ENCODE measurements around the gene TFPI.
"Not testable (repeated sequence)": the region's sequence is repeated elsewhere in the genome, so short reads cannot be mapped to it uniquely, and the experiment has no call there.

TFPI gene

DNA sequence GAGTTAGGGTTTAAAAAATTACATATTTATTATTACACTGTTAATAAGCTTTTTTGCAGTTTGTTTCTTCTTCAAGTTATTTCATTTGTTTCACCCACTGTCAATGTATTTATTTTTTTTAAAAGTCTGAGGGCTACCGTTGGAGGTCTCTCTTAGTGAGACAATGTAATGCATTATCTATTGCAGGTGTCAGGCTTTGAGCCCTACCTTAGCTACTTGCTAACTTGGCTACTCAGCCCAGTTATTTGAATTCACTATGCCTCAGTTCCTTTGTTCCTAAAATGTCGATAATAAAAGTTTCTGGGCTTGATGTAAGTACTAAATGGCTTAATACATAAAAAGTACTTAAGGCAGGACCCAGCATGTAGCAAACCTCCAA, 458 bp upstream of the TFPI start:
- H3K4me3 ChIP-seq (ENCODE audit: low read depth, low read length) = no peak overlapping the region

DNA sequence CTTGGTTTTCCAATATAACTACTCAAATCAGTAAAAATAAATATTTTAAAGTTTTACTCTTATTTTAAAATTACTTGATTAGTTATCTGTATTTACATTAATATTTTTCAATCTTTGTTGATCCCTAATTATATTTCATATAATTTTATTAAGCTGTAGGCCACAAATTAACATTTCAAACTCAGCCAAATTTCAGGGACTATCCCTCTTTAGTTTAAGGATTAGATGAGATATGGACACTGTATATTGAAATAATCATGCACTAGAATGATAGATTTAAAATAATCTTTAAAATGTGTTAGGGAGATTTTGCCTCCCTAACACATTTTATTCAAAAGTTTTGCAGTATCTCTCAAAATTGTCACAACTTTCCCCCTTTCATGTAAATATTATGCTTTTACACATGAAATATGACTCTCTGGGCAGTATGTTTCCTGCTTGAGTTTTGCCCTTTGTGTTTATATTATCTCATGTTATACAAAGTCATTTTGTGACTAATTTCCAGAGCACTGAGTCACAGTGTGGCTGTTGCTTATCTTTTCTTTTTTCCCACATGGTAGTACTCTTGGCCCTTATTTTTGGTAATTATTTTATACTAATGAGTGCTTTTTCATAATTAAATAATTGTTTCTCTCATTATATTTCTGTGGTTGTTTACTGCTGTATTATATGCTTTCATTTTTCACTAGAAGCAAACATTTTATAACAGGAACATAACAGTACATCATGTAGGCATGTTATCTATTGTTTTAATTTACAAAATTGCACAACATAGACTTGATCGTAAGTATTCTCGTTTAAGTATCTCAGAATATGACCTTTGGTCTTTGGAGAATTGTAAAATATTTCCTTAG, 1.2 kb downstream of the TFPI start:
- no peak overlapping the region for H3K4me3 ChIP-seq (ENCODE audit: low read depth, low read length)

DNA sequence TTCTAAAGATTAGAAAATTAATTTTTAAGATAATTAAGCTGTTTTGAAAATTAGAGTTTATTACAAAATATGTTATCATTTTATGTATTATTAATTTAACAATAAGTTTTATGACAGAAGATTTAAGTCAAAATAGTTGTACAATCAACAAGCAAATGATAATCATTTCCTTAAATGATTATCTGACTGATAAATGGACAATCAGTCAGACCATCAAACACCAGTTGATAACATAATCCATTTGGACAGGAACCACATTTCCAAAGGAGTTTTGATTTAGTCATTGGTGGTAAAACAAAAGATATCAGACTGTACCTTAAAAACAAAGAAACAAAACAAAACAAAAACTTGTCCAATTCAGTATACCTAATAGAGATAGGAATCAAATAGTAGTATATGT, 1.9 kb downstream of the TFPI start:
- no peak overlapping the region for H3K4me3 ChIP-seq (ENCODE audit: low read depth, low read length)

DNA sequence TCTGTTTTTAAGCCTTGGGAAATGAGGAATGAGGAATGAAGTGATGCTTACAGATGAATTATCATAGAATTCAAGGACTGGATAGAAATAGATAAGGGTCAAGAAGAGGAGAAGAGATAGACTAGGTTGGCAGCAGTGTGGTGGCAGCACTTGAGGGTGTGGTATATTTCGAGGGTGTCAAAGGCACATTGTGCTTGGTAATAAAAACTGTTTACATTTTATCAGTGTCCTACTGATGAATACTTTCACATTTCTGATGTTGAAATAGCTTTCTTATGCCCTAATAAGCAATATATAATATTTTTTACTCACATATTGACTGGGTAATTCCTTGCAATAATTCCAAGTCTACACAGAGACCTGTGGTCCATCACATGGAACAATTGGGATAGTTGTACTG, 3.4 kb downstream of the TFPI start:
- H3K4me3 ChIP-seq (ENCODE audit: low read depth, low read length) = no peak overlapping the region

DNA sequence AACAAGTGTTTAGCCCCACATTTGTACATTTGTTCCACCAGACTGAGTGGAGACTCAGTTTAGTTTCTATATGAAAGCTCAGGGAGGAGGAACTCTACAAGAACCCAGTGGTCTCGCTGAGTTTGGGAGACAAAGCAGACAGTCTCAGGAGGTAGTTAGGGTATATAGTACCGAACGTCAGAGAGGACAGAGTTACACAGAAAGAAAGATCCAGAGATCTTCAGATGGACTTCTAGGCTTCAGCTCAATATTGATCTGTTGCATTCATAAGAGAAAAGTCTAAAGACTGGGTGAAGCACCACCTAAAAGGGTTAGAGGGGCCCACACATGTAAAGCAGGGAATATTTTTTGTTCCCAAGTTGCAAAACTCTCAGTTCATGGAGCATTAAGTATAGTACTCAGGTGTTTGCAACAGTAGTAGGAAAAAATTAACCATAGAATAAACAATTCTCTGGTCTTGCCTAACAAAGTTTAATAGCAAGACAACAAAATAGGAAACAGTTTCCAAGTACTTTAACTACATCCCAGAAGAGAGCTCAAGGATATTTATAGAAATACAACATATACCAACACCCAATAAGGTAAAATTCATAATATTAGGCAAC, 4.2 kb downstream of the TFPI start:
- H3K4me3 ChIP-seq (ENCODE audit: low read depth, low read length) = no peak overlapping the region

DNA sequence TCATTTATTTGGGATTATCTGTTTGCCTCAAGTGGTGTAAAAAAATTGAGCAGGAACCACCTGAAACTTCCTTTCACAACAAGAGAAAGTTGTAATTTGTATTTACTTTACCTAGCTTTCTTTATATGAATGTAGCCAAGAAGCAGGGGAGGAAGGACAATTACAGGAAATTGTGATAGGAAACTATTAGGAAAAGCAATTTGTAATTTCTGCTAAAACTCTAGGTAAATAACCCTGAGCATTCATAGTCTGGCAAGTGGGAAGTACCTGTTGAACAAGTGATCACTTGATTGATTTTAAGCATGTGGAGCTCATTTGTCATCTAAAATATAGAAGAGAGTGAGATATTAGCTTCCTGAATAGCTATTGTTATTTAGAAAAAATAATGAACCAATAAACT, 5.0 kb downstream of the TFPI start:
- H3K4me3 ChIP-seq (ENCODE audit: low read depth, low read length) = no peak overlapping the region

DNA sequence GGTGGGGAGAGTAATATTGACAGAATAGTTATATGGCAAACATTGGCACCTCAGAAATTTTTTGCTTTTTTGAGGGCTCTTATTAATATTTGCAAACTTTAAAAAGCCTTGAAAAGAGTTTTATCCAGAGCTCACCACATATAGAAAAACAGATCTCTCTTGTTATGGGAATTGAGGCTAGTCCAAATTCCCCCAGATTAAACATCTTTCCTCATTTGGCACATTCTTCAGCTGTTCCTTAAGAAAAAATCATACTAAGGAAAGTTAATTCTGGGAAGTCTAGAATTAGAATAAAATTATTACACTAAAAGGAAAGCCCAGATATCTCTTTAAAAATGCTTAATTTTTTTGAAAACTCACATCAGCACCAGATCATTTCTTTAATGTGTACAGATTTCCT, 5.6 kb downstream of the TFPI start:
- H3K4me3 ChIP-seq (ENCODE audit: low read depth, low read length) = no peak overlapping the region

DNA sequence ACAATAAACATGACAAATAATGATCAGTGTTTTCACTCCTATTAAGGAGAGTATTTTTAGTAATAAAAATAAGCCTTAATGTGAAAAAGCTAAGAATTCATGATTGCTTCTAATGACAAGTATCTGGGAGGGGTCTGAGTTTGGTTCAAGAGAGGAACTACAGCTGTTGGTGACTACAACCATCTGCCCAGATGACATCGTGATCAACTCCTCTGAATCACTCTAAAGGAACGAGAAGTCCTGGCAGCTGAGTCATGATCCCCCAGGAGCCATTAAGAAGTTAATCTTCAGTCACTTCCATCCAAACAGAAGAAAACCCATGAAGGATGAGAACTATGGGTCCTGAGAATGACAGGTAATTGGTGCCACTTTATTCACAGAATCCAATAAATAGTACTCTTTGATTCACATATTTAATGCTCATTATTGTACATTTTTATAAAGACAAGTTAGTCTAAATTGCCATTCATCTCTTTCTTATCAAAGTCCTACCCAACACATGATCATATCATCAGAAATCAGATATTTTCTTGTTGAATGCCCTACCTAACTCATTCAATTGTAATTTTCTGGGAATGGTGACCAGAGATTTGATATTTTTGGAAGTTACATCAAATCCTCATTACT, 6.8 kb downstream of the TFPI start:
- H3K4me3 ChIP-seq (ENCODE audit: low read depth, low read length) = no peak overlapping the region

DNA sequence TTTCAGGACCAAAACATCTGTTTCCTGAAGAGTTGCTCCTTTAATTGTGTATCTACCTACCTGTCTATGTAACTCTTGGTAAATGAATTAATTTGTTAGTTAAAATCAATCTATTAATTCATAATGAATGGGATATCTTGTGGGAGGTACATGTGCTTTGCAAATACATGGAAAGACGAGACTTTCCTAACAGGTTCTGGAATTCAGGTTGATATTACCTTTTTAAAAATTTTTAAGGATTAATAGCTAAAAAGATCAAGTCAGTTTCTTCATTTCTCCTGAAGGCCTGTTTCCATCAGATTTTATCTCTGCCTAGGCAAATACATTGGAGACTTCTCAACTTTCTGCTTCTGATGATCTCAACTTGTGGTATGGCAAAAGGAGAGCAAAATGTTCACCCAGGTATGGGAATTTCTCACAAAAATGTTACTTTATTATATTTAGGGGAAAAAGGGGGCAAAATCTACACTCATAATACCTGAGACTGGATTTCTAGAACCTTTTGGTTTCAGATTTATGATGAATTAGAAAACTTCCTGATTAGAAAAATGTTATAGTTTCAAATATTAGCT, 7.4 kb downstream of the TFPI start:
- H3K4me3 ChIP-seq (ENCODE audit: low read depth, low read length) = no peak overlapping the region

DNA sequence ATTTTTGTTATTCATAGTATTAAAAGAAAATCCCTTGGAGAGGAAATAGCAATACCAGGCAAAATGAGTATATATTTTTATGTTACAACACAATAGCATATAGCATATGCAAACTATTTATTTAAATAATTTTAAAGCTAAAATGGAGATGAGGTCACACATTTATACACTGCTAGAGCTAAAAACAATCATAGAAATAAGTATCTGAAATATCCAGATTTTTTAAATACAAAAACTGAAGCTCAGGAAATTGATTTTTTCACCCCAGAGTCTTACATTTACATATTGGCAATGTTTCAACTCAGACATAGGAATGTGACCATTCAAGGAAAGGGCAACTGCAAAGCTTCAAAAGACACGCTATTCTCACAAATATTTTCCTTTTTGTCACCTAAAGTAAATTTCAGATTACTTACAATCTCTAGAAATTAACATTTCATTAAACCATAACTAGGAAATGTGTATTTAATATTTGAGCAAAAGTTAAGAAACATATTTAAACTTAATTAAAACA, 8.9 kb downstream of the TFPI start:
- H3K4me3 ChIP-seq (ENCODE audit: low read depth, low read length) = no peak overlapping the region

DNA sequence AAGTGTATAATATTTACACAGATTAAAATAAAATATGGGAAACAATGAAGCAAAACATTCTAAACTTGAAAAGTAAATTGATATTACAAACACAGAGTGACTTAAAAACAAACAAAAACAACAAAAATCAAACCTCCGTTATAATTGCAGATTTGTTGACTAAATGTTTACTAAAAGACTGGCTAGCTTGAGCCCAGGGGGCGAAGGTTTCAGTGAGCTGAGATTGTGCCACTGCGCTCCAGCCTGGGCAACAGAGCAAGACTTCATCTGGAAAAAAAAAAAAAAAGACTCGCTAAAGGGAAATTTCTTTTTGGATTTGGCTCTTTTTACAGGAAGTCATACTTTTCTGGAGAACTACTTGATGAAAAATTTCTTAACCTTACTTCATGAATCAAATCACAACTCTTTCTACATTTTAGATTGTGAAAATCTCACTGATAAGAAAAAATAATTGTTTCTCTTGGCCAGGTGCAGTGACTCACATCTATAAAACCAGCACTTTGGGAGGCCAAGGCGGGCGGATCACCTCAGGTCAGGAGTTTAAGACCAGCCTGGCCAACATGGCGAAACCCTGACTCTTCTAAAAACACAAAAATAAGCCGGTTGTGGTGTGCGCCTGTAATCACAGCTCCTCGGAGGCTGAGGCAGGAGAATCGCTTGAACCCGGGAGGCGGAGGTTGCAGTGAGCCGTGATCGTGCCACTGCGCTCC, 9.7 kb downstream of the TFPI start:
- H3K4me3 ChIP-seq (ENCODE audit: low read depth, low read length) = no peak overlapping the region

DNA sequence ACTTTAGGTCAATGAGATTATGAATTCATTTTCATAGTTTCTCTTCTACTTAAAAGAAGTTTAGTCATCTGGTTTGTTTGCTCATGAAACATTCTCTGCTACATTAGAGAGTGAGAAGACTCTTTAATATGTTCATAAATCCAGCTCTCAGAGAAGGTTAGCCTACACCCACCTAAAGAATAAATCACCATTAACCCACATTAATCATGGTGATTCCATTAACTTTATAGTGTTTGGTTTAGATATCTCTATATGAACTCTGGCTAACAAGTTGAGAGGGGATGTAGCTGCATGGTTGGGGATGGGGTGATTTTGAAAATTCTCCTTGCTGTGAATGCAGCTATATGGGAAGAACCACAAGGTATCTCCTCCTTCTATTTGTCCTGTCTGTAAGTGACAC, 10.7 kb downstream of the TFPI start:
- H3K4me3 ChIP-seq (ENCODE audit: low read depth, low read length) = no peak overlapping the region

DNA sequence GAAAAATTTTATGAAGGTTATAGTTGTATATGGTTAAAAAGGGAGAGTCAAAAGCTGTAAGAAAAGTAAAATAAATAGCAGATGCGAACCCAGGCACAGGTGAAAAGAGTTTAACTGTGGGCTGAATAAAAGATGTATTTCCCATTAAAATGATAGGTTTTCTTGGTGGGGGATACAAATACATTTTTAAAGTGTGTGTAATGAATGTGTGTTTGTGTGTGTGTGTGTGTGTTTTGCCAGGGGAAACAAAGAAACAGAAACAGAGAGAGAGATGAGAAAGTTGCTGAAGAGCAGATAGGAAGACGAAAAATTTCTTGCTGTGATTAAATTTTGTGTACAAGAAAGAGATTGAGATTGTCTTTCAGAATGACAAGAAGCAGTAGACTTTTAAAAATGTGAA, 12.1 kb downstream of the TFPI start:
- H3K4me3 ChIP-seq (ENCODE audit: low read depth, low read length) = no peak overlapping the region

DNA sequence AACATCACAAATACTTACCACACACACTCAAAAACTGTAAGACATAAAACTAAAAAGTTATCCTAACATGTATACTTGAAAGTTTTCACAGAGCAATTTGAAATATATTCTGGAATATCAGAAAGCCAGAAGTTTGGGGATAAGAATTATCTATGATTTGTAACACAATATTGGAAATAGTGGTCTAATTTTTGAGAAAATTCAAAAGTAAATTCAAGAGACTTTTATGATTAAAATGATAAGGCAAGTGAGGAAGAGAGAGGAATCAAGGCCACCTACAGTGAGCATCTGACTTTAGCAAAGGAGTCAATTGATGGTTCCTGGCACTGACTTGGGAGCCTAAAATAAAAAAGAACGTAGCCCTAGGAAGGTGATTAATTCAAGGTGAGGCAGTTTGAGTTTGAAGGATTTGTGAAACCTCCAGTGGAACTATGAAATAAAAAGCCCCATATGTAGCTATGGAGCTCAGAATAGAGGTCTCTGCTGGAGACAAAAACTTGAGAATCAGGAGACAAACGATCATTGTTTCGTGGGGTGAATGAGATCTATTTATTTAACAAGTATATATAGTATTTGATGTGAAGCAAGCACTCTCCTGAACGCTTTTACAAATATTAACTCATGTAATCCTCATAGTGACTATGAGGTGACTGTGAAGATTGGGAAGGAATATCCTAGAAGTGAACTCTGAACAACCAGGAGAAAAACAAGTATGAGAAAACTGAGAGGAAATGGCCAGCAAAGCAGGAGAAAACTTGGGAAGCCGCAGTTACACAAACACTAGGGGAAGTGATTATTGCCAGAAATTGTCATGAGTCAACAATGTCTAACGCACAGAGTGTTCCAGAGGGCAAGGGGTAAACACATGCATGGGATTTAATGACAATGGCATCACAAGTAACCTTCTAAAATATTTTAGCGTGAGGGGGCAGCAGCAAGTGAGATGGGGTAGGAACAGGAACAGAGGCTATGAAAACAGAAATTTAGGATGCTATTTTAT, 12.8 kb downstream of the TFPI start:
- no peak overlapping the region for H3K4me3 ChIP-seq (ENCODE audit: low read depth, low read length)

DNA sequence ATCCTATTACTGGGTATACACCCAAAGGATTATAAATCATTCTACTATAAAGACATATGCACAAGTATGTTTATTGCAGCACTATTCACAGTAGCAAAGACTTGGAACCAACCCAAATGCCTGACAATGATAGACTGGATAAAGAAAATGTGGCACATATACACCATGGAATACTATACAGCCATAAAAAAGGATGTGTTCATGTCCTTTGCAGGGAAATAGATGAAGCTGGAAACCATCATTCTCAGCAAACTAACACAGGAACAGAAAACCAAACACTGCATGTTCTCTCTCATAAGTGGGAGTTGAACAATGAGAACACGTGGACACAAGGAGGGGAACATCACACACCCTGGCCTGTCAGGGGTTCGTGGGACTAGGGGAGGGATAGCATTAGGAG, 16.0 kb downstream of the TFPI start:
- H3K4me3 ChIP-seq (ENCODE audit: low read depth, low read length) = not testable (repeated sequence)

DNA sequence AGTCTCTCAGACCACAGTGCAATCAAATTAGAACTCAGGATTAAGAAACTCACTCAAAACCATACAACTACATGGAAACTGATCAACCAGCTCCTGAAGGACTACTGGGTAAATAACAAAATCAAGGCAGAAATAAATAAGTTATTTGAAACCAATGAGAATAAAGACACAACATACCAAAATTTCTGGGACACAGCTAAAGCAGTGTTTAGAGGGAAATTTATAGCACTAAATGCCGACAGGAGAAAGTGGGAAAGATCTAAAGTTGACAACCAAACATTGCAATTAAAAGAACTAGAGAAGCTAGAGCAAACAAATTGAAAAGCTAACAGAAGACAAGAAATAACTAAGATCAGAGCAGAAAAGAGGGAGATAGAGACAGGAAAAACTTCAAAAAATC, 18.9 kb downstream of the TFPI start:
- H3K4me3 ChIP-seq (ENCODE audit: low read depth, low read length) = not testable (repeated sequence)

DNA sequence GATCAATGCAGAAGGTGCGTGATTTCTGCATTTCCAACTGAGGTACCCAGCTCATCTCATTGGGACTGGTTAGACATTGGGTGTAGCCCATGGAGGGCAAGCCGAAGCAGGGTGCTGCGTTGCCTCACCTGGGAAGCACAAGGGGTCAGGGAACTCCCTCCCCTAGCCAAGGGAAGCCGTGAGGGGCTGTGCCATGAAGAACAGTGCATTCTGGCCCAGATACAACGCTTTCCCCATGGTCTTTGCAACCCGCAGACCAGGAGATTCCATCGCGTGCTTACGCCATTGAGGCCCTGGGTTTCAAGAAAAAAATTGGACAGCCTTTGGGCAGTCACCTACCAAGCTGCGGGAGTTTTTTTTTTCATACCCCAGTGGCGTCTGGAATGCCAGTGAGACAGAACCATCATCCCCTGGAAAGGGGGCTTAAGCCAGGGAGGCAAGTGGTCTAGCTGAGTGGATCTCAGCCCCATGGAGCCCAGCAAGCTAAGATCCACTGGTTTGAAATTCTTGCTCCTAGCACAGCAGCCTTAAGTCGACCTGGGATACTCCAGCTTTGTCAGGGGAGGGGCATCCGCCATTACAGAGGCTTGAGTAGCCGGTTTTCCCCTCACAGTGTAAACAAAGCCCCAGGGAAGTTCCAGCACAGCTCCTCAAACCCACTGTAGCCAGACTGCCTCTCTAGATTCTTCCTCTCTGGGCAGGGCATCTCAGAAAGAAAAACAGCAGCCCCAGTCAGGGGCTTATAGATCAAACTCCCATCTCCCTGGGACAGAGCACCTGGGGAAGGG, 21.7 kb downstream of the TFPI start:
- H3K4me3 ChIP-seq (ENCODE audit: low read depth, low read length) = no peak overlapping the region

DNA sequence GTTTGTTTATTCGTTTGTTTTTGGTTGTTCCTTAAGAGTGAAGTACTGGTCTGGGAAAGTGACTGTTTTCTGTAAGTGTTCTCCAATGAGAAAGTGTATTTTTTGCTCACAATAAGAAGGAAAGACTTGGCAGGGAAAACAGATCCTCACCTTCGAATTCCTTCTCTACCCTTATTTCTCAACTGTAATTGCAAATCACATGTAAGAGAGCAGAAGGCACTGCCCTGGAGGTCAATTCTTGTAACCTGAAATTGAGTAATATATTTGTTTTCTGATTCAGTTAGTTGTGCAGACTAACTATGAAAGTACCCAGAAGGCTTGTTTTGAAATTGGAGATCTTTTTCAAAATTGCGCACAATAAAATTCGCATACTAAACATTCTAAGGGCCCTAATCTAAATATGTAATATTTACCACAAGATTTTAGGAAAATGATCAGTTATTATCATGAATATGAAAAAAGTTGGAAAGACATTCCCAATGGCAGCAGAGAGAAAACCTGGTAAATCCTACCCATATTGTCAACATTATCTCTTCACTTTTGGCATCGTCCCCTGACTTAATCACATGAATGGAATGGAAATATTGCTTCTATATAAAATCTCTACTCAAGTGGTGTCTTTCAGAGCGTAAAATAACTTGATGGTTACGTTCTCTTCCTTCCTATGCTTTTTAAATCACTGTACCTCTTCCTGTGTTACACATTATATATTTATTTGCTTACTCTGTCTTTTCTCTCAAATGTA, 24.1 kb downstream of the TFPI start:
- no peak overlapping the region for H3K4me3 ChIP-seq (ENCODE audit: low read depth, low read length)
